Muscle of leg (tissue), 16 donors: ENCODE results near the gene LSM4. TPM values are rescaled to one million over a fixed set of nuclear protein-coding genes. Genes with fewer than 3 reads are reported as not detected.
"Not testable (repeated sequence)": the region's sequence is repeated elsewhere in the genome, so short reads cannot be mapped to it uniquely, and the experiment has no call there.

Experiments
- DNase-seq: peaks from one replicate; pipeline ENCODE4 v3.0.0; 2013
- H3K27ac ChIP-seq: one replicate; pipeline ENCODE4 v1.5.1; 2013; ENCODE audit warnings: mild to moderate bottlenecking, low read length, control low read depth
- H3K27me3 ChIP-seq: one replicate; pipeline ENCODE4 v1.6.1; 2013; ENCODE audit warnings: low read length; ENCODE audit not compliant: control insufficient read depth, insufficient read depth
- H3K36me3 ChIP-seq: one replicate; pipeline ENCODE4 v1.6.1; 2013; ENCODE audit warnings: low read length; ENCODE audit not compliant: control insufficient read depth, insufficient read depth
- H3K4me1 ChIP-seq: one replicate; pipeline ENCODE4 v1.6.1; 2013; ENCODE audit warnings: low read length; ENCODE audit not compliant: control insufficient read depth, insufficient read depth
- H3K4me3 ChIP-seq: one replicate; pipeline ENCODE4 v1.5.1; 2013; ENCODE audit warnings: low read length, control low read depth
- H3K9me3 ChIP-seq: replicated peaks from 2 replicates; pipeline ENCODE4 v1.6.1; 2013; ENCODE audit warnings: low read depth, low read length; ENCODE audit not compliant: control insufficient read depth
- WGBS: methylation state at CpG from one replicate; pipeline ENCODE4 v1.1.5; 2013; ENCODE audit warnings: missing lambda C conversion rate; ENCODE audit not compliant: insufficient coverage; 5-methylcytosine and 5-hydroxymethylcytosine counted together
- long read RNA-seq, 11 donors: transcript quantifications; one replicate each; lab custom pipeline, GENCODE V29; 2026
- polyA plus RNA-seq, 8 donors: library from polyadenylated mRNA; unstranded; fragments of 120-200 nt; gene quantifications; one replicate each; pipeline versions ENCODE4 v1.2.1 to v1.2.3, GENCODE V29; 2013; ENCODE audit warnings: inconsistent platforms in 1 of 8, low replicate concordance in 1 of 8; ENCODE audit not compliant: insufficient read length in 8 of 8, insufficient read depth in 1 of 8
- total RNA-seq: library from RNA; stranded (reverse); fragments of 120-200 nt; gene quantifications from one replicate; pipeline ENCODE4 v1.2.4, GENCODE V29; 2013

Gene LSM4
- total RNA-seq (129 TPM), polyA plus RNA-seq (100 to 1,000 TPM in 2 of 8 donors, 10 to 100 TPM in 6; 85.2 to 112 (median 93.2) TPM)
- long read RNA-seq, donor 1, transcript LSM4-203 (5 exons, 1,908 nt), result major isoform, 38 of 78 reads
- long read RNA-seq, donor 1, partial matches to known transcripts, result 39 of 78 reads
- long read RNA-seq, donor 1, other reads (novel, unspliced or antisense), result 0 of 78 reads
- long read RNA-seq, donor 2, transcript LSM4-203 (5 exons, 1,908 nt), result major isoform, 8 of 10 reads
- long read RNA-seq, donor 2, partial matches to known transcripts, result 0 of 10 reads
- long read RNA-seq, donor 2, other reads (novel, unspliced or antisense), result 0 of 10 reads
- long read RNA-seq, donor 3, transcript LSM4-203 (5 exons, 1,908 nt), result major isoform, 61 of 74 reads
- long read RNA-seq, donor 3, partial matches to known transcripts, result 11 of 74 reads
- long read RNA-seq, donor 3, other reads (novel, unspliced or antisense), result 0 of 74 reads
- long read RNA-seq, donor 4, transcript LSM4-203 (5 exons, 1,908 nt), result major isoform, 55 of 57 reads
- long read RNA-seq, donor 4, partial matches to known transcripts, result 0 of 57 reads
- long read RNA-seq, donor 4, other reads (novel, unspliced or antisense), result 0 of 57 reads
- long read RNA-seq, donor 5, transcript LSM4-204 (4 exons, 807 nt), result minor isoform, 5 of 268 reads
- long read RNA-seq, donor 5, transcript LSM4-203 (5 exons, 1,908 nt), result major isoform, 137 of 268 reads
- long read RNA-seq, donor 5, partial matches to known transcripts, result 62 of 268 reads
- long read RNA-seq, donor 5, other reads (novel, unspliced or antisense), result 64 of 268 reads
- long read RNA-seq, donor 6, transcript LSM4-202 (3 exons, 656 nt), result minor isoform, 5 of 265 reads
- long read RNA-seq, donor 6, transcript LSM4-203 (5 exons, 1,908 nt), result major isoform, 152 of 265 reads
- long read RNA-seq, donor 6, partial matches to known transcripts, result 56 of 265 reads
- long read RNA-seq, donor 6, other reads (novel, unspliced or antisense), result 50 of 265 reads
- long read RNA-seq, donor 7, transcript LSM4-203 (5 exons, 1,908 nt), result major isoform, 86 of 122 reads
- long read RNA-seq, donor 7, partial matches to known transcripts, result 16 of 122 reads
- long read RNA-seq, donor 7, other reads (novel, unspliced or antisense), result 19 of 122 reads
- long read RNA-seq, donor 8, transcript LSM4-203 (5 exons, 1,908 nt), result major isoform, 36 of 38 reads
- long read RNA-seq, donor 8, partial matches to known transcripts, result 0 of 38 reads
- long read RNA-seq, donor 8, other reads (novel, unspliced or antisense), result 0 of 38 reads
- long read RNA-seq, donor 9, transcript LSM4-203 (5 exons, 1,908 nt), result major isoform, 43 of 78 reads
- long read RNA-seq, donor 9, partial matches to known transcripts, result 20 of 78 reads
- long read RNA-seq, donor 9, other reads (novel, unspliced or antisense), result 12 of 78 reads
- long read RNA-seq, donor 10, transcript LSM4-203 (5 exons, 1,908 nt), result major isoform, 75 of 93 reads
- long read RNA-seq, donor 10, partial matches to known transcripts, result 5 of 93 reads
- long read RNA-seq, donor 10, other reads (novel, unspliced or antisense), result 9 of 93 reads
- long read RNA-seq, donor 11, transcript LSM4-203 (5 exons, 1,908 nt), result major isoform, 46 of 79 reads
- long read RNA-seq, donor 11, partial matches to known transcripts, result 20 of 79 reads
- long read RNA-seq, donor 11, other reads (novel, unspliced or antisense), result 10 of 79 reads

GRCh38 chr19:18322759-18323460, at the start of gene LSM4:
Gene LSM4, minus strand, starts transcription at chr19:18323076. Its CDS starts 56 bp downstream, at chr19:18323020.
- Histone ChIP-seq H3K36me3 (no peaks in the 10 kb centered on the region), H3K27ac (peak within 1 kb of the TSS; percentile 95), H3K27me3 (no peaks in the 10 kb centered on the region), H3K4me3 (peak within 1 kb of the TSS; percentile 97), H3K4me1 (peaks cover 37% of the 10 kb centered on the region), H3K9me3 (no peaks in the 10 kb centered on the region)
- DNase-seq, result peak; percentile 98
- under 1% methylated on average over 70 of the region's 75 CpGs for WGBS

- H3K4me3 ChIP-seq, result no peak overlapping the region
- peaks cover 3% of the 10 kb centered on the region for H3K36me3 ChIP-seq
- no peaks in the 10 kb centered on the region for H3K27me3 ChIP-seq
- no peak for DNase-seq
- H3K4me1 ChIP-seq, result peaks cover 22% of the 10 kb centered on the region
- H3K27ac ChIP-seq, result no peak overlapping the region
- H3K9me3 ChIP-seq, result no peaks in the 10 kb centered on the region
- 52% methylated on average over 10 of the region's 15 CpGs for WGBS
Observed at GRCh38 chr19:18368504-18369222, 45.8 kb upstream of the LSM4 start.

- no peak overlapping the region for H3K27ac ChIP-seq
- no peak overlapping the region for H3K4me3 ChIP-seq
- WGBS, result no CpG with 5 or more reads among the region's 2 CpGs
- H3K36me3 ChIP-seq, result peaks cover 12% of the 10 kb centered on the region
- no peaks in the 10 kb centered on the region for H3K27me3 ChIP-seq
- H3K4me1 ChIP-seq, result peaks cover 15% of the 10 kb centered on the region
- H3K9me3 ChIP-seq, result no peaks in the 10 kb centered on the region
- no peak for DNase-seq
Observed at GRCh38 chr19:18366021-18366435, 43.2 kb upstream of the LSM4 start.

DNA sequence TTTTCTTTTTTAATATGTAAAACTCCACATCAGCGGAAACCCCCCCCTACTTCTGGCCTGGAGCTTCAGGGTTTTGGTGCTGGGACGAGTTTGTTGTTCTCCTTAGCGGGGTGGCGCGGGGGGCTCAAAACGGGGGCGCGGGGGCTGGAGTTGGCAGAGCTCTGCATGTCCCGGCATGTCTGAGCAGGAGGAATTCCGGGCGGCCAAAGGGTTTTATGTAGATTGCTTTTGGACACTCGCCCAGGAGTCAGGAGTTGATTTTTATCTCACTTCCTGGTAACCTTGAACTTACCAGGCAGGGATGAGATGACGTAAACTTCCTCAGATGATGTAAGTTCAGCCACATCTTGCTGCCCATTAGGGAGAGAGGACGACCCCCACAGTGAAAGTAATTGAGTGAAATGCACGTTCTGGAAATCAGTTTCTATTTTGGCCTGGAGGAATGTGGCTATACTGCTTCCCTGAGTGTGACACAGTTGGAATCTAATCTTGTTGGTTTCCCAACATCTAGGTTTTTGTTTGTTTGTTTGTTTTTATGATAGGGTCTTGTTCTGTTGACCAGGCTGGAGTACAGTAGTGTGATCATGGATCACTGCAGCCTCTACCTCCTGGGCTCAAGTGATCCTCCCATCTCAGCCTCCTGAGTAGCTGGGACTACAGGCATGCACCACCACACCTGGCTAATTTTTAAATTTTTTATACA, 42.1 kb upstream of the LSM4 start:
- 8% methylated on average over 13 of the region's 15 CpGs for WGBS
- H3K4me3 ChIP-seq, result no peak overlapping the region
- H3K27me3 ChIP-seq, result no peaks in the 10 kb centered on the region
- peaks cover 14% of the 10 kb centered on the region for H3K36me3 ChIP-seq
- peaks cover 15% of the 10 kb centered on the region for H3K4me1 ChIP-seq
- H3K9me3 ChIP-seq, result no peaks in the 10 kb centered on the region
- H3K27ac ChIP-seq, result peak overlapping the region; percentile 89
- peak; percentile 92 for DNase-seq

DNA sequence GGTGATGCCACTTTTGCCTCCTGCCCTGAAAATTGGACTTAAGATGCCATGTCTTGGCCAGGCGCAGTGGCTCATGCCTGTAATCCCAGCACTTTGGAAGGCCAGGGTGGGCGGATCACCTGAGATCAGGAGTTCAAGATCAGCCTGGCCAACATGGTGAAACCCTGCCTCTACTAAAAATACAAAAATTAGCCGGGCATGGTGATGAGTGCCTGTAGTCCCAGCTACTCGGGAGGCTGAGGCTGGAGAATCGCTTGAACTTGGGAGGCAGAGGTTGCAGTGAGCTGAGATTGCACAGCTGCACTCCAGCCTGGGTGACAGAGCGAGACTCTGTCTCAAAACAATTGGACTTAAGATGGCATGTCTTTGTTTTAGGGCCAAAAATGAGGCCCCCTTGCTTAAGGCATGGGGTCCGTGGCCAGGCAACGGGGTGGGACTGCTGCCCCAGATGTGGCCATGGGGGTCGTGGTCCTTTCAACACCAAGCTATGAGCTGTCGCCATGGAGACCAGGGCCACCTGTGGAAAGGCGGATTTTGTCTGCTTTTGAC, 41.5 kb upstream of the LSM4 start:
- not testable (repeated sequence) for H3K4me3 ChIP-seq, H3K9me3 ChIP-seq, DNase-seq, H3K27me3 ChIP-seq
- peaks cover 20% of the 10 kb centered on the region for H3K36me3 ChIP-seq
- H3K4me1 ChIP-seq, result peaks cover 15% of the 10 kb centered on the region
- peak overlapping the region; percentile 89 for H3K27ac ChIP-seq
- 19% methylated on average over 6 of the region's 11 CpGs for WGBS

DNA sequence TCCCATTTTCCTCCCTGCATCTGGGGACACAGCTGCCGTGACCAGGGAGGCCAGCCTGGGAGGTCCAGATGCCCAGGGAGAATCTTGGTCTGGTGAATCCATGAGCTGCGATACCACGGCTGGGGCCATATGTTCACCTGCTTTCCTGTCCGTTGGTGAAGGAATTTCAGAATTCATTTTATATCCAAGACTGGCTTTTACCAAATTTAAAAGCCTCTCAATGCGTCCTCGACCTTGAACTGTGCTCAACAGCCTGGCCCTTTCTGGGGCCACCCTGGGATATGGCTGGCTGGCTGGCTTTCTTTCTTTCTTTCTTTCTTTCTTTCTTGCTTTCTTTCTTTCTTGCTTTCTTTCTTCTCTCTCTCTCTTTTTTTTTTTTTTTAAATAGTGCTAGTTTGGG, 40.9 kb upstream of the LSM4 start:
- Histone ChIP-seq H3K4me1 (peaks cover 15% of the 10 kb centered on the region), H3K36me3 (peaks cover 24% of the 10 kb centered on the region), H3K4me3 (no peak overlapping the region), H3K27ac (no peak overlapping the region), H3K27me3 (no peaks in the 10 kb centered on the region), H3K9me3 (no peaks in the 10 kb centered on the region)
- 42% methylated on average over 2 of the region's 6 CpGs for WGBS
- DNase-seq, result no peak

DNA sequence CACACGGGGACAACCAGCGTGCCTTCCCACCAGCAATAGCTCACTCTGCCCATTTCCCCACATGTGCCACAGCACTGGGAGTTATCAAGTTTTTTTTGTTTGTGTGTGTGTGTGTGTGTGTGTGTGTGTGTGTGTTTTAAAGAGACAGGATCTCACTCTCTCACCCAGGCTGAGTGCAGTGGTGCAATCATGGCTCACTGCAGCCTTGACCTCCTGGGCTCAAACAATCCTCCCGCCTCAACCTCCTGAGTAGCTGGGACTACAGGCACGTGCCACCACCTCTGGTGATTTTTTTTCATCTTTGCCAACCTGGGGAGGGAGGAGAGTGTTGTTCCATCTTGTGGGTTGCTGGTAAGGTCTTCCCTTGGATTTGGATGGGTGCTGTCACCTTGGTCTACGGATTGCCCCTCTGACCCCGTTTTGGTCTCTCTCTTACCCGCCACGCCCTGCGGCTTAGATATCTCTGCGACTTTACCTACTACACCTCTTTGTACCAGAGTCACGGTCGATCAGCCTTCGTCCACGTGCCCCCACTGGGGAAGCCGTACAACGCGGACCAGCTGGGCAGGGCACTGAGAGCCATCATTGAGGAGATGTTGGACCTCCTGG, 40.2 kb upstream of the LSM4 start:
- Histone ChIP-seq H3K4me1 (peaks cover 15% of the 10 kb centered on the region), H3K4me3 (no peak overlapping the region), H3K36me3 (peaks cover 24% of the 10 kb centered on the region), H3K27ac (no peak overlapping the region), H3K27me3 (no peaks in the 10 kb centered on the region), H3K9me3 (no peaks in the 10 kb centered on the region)
- 96% methylated on average over 10 of the region's 17 CpGs for WGBS
- no peak for DNase-seq

DNA sequence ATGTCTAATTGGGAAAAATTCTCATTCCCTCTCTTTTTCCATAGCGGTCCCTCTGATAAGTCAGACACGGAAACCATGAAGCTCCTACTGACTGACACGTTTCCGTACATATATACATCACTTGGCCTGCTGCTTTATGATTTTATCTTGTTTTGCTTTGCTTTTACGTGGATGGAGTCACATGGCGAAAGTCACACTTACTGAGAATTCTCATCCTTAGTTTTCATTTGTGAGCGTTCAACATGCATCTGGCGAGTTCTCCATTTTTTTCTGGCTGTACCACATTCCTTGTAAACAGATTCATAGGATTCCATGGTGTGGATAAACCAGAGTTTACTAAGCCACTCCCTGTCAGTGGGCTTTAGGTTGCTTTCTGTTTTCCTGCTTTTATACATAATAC, 38.8 kb upstream of the LSM4 start:
- H3K27me3 ChIP-seq, result no peaks in the 10 kb centered on the region
- DNase-seq, result no peak
- peaks cover 15% of the 10 kb centered on the region for H3K4me1 ChIP-seq
- H3K9me3 ChIP-seq, result peaks cover 6% of the 10 kb centered on the region
- peaks cover 38% of the 10 kb centered on the region for H3K36me3 ChIP-seq
- no peak overlapping the region for H3K4me3 ChIP-seq
- no peak overlapping the region for H3K27ac ChIP-seq
- WGBS, result 82% methylated on average over 2 of the region's 8 CpGs
